ENCODE results near the gene BCAM. TPM values are rescaled to one million over a fixed set of nuclear protein-coding genes. Genes with fewer than 3 reads are reported as not detected.
A peak's percentile ranks its signal among the peaks of the same experiment; 100 is the strongest.

BCAM gene
- total RNA-seq, 1 donor from 2014 or later, result 75.9 TPM

DNA sequence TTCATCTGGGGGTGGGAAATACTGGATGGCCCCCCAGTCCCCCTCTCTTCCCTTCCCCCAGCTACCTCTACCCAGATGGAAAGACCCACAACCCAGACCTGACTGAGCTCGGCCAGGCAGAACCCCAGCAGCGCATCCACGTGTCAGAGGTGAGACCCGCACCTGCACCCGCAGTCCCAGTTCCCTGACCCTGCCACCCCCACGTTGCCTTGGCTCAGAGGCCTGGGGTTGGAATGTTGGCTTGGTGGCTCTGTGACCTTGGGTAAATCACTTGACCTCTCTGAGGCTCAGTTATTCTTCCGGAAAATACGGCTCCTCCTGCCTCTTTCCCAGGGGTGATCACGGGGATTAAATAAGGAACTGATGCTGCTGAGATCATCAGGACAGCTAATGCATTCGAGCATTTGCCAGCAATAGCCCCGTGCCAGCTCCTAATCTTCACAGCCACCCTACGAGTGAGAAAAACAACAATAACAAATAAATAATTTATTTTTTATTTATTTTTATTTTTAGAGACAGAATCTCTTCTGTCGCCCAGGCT is 18.9 kb upstream of the BCAM start:
- no peak for DNase-seq (ENCODE audit: low spot score)

DNA sequence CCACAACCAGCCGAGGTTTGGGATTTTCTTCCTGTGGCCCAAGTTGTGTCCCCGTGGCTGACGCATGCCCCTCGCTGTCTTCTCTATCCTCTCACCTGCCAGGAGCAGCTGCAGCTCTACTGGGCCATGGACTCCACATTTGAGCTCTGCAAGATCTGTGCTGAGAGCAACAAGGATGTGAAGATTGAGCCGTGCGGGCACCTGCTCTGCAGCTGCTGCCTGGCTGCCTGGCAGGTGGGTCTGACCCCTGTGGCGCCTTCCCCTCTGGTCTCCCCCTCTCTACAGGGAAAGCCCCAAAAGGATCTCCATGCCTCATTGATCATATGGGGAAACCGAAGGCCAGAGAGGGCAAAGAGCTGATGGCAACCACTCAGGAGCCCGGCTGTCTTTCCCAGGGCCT is 16.6 kb upstream of the BCAM start:
- DNase-seq (ENCODE audit: low spot score), result no peak

DNA sequence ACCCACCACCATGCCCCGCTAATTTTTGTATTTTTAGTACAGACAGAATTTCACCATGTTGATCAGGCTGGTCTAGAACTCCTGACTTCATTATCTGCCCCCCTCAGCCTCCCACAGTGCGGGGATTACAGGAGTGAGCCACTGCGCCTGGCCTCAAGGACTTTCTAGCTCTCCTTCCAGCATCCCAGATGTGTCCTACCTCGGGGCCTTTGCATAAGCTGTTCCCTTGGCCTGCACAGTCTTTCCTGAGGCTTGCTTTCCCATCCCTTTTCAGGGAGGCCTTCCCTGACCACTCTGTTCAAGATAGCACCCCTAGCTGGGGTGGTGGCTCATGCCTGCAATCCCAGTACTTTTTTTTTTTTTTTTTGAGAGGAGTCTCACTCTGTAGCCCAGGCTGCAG is 14.3 kb upstream of the BCAM start:
- DNase-seq (ENCODE audit: low spot score), result no peak

DNA sequence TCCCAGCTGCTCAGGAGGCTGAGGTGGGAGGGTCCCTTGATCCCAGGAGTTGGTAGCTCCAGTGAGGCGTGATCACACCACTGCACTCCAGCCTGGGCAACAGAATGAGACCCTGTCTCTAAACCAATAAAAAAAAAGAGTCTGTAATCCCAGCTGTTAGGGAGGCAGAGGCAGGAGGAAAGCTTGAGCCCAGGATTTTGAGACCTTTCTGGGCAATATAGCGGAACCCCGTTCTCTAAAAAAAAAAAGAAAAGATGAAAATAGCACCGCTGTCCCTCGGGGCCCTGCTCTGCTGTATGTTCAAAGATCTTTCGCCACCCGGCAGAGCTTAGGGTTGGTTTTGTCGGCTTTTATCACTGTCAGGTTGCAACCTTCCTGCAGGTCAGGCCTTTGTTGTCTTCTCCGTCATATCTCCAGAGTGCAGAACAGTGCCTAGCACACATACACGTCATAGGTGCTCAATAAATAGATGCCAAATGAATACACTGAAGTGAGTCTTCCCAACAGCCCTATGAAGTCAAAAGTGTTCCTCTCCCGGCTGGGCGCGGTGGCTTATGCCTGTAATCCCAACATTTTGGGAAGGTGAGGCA is 13.4 kb upstream of the BCAM start:
- DNase-seq (ENCODE audit: low spot score), result no peak

DNA sequence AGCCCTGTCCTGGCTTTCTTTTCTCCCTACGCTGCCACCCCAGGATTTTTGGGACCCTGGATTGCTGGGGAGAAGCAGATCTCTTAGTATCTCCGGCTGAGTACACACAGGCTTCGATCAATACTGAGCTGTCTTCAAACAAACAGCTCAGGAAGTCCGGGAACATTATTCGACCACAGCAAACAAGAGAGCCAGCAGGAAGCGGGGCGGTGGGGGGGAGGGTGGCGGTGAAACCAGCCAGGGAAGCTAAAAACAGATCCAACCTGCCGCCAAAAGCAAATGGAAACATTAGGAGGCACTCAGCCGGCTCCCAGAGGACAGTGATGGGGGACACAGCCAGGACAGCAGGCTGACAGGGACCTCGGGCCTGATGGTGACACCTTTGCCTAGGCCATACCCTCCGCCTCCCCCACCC is 12.2 kb upstream of the BCAM start:
- DNase-seq (ENCODE audit: low spot score), result peak; percentile 78

DNA sequence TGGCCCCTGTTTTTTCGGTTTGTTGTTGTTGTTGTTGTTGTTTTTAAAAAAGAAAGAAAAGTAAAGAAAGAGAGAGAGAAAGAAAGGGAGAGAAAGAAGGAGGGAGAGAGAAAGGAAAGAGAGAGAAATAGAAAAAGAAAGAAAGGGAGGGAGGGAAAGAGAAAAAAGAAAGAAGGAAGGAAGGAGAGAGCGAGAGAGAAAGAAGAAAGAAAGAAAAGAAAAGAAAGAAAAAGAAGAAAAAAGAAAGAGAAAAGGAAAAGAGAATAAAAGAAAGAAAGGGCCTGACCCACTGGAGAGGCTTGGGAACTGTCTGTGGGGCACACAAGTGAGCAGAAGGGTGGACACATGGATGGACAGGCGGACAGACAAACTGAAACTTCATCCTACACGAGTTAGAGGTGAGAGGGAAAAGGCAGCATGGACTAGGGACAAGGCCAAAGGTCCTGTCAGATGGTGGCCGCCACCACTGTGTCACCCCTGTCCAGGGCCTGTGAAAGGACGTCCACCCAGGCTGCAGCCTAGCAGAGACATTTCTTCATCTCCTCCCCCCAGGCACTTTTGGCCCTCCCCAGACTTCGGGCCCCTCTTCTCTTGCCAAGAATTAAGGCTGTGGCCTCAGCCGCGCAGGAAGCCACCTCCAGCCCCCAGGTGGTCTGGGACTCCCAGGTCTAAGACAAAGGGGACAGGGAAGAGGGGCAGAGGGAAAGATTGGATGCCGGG is 9.1 kb upstream of the BCAM start:
- no peak for DNase-seq (ENCODE audit: low spot score)

DNA sequence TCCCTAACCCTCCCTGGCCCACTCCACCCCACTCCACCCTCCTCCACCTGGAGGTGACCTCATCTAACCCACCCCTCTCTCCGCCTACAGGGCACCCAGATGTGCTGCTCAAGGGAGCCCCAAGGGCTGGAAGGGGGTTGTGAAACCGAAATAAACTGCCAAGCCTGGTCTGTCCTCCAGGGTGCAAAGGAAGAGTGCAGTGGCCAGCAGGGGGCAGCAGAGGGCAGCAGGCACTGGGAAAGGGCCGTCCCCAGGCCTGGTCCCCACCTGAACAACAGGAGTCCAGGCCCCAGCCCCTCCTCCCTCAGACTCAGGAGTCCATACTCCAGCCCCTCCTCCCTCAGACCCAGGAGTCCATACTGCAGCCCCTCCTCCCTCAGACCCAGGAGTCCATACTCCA is 8.4 kb upstream of the BCAM start:
- DNase-seq (ENCODE audit: low spot score), result peak; percentile 82

DNA sequence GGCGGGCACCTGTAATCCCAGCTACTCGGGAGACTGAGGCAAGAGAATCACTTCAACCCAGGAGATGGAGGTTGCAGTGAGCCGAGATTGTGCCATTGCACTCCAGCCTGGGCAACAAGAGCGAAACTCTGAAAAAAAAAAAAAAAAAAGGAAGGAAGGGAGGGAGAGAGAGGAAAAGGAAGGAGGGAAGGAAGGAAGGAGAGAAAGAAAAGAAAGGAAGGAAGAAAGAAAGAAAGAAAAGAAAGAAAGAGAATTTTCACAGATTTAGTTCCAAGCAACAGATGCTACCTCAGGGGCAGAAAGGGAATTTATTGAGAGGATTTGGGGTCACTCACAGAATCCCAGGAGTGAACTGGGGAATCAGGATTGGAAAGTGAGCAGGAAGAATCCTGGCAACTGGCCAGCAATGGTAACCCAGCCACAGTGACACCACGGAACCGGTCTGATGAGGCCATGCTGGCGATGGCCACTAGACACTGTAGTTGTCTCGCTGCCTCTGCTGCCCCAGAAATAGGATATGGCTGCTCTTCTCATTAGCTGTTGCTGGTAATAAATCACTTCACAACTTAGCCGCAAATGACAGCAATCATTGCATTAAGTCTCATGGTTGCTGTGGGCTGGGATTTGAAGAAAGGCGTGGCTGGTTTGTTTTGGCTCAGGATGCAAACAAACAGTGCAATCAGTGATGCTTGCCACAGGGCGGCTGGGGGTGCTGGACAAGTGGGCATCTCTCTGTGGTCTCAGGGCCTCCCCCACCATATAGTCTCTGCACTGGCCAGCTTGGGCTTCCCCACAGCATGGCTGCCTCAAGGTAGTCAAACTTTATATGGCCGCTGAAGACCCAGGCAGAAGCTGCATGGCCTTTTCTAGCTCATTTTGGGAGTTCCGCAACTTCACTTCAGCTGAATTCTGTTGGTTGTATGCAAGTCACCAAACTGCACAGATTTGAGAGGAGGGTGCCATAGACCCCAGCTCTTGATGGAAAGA is 5.2 kb upstream of the BCAM start:
- DNase-seq (ENCODE audit: low spot score), result no peak

DNA sequence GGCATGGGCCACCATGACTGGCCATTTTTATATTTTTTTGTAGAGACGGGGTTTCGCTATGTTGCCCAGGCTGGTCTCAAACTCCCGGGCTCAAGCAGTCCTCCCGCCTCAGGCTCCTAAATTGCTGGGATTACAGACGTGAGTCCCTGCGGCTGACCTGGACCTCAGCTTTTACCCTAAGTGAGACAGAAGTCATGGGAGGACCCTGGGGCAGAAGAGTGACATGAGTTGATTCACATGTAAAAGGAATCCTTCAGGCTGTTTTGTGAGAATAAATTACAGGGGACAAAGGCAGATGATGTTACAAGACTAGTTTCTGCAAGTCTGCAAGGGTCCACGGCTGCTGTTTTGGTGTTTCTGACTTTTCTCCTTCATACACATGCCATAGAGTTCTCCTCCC is 2.6 kb upstream of the BCAM start:
- DNase-seq (ENCODE audit: low spot score), result no peak

DNA sequence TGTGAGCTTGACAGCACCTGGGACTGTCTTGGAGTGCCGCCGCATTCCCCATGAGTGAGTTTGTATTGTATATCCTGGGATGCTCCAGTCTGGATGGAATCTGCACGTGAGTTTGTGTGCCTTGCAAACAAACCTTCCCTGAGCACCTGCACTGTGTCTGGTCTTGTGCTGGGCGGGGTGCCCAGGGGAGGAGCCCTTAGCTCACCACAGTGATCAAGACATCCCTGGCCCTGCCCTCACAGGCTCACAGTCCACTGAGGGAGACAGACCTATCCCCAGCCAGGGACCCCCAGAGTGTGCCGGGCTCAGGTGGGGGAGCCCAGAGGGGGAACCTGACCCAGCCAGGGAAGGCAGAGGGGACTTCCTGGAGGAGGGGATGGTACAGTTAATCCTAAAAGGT is 1.7 kb upstream of the BCAM start:
- DNase-seq (ENCODE audit: low spot score), result peak; percentile 59

DNA sequence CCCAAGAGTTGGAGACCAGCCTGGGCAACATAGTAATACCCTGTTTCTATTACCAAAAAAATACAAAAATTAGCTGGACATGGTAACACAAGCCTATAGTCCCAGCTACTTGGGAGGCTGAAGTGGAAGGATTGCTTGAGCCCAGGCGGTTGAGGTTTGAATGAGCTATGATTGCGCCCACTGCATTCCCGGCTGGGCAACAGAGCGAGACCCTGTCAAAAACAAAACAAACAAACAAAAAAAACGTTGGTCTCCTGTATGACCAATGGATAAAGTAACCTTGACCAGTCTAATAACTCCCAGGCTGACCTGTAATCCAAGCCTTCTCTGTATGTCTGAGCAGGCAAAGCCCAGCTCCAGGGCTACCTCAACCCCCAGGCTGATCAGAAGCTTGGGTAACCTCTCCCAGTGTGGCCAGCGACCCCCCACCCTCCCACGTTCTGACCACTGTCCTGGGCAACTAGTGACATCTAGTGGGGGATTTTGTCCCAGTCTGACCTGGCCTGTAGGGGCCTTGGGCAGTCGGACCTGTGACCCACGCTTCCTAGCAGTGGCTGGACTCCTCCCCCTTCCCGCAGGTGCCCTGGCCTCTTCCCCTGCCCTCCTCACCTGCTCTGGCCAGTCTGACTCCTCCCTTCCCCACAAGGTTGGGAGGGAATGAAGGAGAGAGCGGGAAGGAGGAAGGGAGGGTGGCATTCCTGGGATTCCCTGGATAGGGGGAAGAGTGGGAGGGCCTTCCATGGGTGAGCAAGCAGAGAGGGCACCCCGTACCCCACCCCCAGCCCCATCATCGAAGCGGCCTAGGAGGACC is 1.0 kb upstream of the BCAM start:
- no peak for DNase-seq (ENCODE audit: low spot score)

DNA sequence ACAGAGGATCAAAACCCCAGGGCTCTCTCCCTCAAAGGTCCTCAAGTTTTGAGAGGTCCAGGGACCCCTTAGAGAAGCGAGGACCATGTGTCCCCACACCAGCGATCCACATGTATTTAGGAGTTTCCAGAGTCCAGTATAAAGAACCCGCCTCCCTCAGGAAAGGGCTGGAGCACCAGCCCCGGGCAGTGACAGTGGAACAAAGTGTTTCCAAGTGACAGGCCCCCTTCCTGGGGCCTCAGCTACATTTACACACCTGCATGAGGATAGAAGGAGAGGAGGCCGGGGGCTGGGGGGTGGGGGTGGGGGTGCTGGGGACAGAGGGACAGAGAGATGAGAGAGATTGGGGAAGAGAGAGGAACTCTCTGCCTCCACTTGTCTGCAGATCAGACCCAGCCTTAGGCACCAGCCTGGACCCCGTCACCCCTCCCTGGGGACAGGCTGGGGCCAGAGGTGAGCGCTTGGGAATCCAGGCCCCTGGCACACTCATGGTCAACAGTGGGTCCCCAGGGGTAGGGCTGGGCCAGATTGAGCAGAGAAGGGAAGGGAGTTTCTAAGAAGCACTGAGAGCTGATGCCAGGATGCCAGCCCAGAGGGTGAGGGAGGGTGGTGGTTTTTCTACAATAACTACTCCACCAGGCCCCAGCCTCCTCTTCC is 802 bp downstream of the BCAM start:
- no peak for DNase-seq (ENCODE audit: low spot score)

DNA sequence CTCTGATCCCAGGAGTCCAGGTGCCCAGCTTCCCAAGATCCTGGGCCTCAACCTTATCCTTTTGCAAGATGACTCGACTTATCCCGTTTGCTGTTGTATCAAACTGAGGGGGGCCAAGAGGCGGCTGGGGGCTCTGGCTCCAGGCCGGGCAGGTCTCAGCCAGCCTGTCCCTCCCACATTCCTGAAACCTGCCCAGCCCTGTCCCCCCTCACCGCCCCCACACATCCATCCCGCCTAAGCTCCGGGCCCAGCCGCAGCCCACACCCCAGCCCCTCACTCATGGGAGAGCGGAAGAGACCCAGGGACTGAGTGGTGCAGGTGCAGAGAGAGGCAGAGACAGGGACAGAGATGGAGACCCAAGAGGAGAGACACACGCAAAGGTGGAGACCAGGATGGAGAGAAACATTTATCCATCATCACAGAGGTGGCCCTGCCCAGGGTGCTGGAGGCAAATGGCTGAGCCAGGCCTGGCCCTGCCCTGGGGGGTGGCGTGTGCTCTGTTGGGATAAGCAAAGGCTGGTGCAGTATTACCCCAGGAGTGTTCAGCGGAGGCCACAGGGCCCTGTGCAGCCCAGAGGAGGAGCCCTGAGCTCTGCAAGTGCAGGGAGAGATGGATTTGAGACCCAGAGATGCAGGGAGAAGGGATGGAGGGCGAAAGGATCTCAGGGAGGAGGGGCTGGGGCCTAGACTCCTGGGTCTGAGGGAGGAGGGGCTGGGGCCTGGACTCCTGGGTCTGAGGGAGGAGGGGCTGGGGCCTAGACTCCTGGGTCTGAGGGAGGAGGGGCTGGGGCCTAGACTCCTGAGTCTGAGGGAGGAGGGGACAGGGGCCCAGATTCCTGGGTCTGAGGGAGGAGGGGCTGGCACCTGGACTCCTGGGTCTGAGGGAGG is 1.6 kb downstream of the BCAM start:
- no peak for DNase-seq (ENCODE audit: low spot score)

DNA sequence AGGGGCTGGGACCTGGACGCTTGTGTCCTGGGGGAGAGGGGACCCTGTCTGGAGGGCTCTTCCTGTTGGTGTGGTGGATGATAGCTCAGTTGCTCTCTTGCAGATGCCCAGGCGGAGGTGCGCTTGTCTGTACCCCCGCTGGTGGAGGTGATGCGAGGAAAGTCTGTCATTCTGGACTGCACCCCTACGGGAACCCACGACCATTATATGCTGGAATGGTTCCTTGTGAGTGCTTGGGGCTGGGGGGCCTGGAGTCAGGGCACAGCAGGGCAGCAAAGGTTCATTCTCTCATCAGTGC is 2.2 kb downstream of the BCAM start:
- DNase-seq (ENCODE audit: low spot score), result no peak

DNA sequence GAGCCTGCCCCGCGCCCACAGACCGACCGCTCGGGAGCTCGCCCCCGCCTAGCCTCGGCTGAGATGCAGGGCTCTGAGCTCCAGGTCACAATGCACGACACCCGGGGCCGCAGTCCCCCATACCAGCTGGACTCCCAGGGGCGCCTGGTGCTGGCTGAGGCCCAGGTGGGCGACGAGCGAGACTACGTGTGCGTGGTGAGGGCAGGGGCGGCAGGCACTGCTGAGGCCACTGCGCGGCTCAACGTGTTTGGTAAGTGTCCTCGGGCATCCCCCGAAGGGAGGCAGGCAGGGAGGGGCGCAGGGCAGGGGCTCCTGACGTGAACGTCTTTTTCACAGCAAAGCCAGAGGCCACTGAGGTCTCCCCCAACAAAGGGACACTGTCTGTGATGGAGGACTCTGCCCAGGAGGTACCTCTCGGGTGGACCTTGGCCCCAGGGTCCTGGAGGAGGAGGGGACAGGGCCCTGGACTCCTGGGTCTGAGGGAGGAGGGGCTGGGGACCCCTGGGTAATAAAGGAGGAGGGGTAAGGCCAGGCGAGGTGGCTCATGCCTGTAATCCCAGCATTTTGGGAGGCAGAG is 3.3 kb downstream of the BCAM start:
- DNase-seq (ENCODE audit: low spot score), result no peak

DNA sequence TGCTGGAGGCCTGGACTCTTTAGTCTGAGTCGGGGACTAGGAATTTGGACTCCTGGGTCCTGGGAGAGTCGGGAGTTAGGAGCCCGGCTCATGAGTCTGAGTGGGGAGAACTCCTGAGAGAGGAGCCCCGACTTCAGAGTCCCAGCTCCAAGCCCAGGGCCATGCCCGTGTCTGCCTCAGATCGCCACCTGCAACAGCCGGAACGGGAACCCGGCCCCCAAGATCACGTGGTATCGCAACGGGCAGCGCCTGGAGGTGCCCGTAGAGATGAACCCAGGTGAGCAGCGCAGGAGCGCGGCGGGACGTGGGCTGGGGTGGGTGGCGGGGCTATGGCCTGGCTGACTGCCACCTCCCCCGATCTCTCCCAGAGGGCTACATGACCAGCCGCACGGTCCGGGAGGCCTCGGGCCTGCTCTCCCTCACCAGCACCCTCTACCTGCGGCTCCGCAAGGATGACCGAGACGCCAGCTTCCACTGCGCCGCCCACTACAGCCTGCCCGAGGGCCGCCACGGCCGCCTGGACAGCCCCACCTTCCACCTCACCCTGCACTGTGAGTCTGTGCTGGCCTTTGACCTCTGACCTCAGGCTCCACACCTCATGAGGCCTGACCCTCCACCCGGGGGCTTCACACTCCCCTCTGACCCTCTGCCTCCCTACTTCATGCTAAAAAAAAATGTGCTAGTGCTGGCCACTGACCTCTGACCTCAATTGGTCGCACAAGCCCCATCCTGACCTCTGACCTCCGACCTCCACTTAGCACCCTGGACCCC is 4.4 kb downstream of the BCAM start:
- no peak for DNase-seq (ENCODE audit: low spot score)

DNA sequence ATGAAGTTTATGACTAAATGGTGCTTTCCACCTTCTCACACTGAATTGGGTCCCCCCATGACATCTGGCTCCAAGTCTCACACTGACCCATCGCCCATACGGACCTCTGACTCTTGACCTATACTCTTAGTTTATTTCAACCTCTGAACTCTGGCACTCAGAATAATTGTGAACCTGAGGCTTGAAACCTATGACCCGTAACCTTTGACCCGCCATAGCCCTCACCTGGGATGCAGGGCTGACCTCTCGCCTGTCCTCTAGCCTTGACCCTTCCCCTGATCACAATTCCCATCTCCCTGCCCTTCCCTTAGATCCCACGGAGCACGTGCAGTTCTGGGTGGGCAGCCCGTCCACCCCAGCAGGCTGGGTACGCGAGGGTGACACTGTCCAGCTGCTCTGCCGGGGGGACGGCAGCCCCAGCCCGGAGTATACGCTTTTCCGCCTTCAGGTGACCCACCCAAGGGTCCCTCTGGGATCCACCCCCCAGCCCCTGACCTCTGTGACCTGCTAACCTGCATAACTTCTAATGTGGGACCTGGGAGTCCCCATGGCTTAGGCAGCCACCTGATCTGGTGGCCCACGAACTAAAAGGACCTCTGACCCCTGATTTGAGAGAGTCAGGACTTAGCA is 5.1 kb downstream of the BCAM start:
- no peak for DNase-seq (ENCODE audit: low spot score)

DNA sequence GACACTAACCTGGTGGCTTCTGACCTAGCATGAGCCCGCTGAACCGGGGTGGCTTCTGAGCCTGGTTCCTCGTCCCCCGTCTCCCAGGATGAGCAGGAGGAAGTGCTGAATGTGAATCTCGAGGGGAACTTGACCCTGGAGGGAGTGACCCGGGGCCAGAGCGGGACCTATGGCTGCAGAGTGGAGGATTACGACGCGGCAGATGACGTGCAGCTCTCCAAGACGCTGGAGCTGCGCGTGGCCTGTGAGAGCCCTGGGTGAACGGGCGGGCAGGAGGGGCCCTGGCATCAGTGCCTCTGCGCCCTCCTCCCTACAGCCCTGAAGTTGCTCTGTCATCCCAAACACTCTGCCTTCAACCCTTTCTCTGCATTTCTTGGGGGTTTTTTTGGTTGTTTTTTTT is 5.6 kb downstream of the BCAM start:
- no peak for DNase-seq (ENCODE audit: low spot score)

DNA sequence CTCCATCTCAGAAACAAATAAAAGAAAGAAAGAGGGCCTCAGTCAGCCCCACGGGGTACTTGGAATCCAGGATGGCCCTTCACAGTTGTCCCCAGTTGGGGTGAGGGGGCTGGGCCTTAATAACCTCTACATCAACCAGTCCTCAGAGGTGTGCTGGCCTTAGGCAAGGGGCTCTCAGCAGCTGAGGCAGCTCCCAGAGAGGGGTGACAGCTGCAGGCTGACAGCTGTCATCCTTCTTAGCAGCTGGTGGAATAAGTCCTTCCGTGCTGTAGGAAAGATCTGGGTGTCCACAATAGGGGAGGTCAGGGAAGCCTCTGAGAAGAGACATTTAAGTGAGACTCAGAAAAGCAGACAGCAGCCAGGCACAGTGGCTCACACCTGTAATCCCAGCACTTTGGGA is 7.4 kb downstream of the BCAM start:
- DNase-seq (ENCODE audit: low spot score), result no peak
